AG04450 (cell line): ENCODE measurements around the gene PIP5K1B. TPM values are rescaled to one million over a fixed set of nuclear protein-coding genes. Genes with fewer than 3 reads are reported as not detected.

Experiments
- CTCF ChIA-PET: fragments of 300-600, 350-600 bp; formaldehyde crosslinking; extraction: SDS; loops from one replicate; lab custom pipeline; 2022; ENCODE audit warnings: antibody characterized with exemption, inconsistent platforms; lab: Charles Lee
- POLR2A ChIA-PET: fragments of 350-600 bp; formaldehyde crosslinking; extraction: SDS; loops from one replicate; lab custom pipeline; 2021; ENCODE audit warnings: antibody characterized with exemption, inconsistent platforms; lab: Yijun Ruan, JAX
- DNase-seq: peaks from one replicate; pipeline ENCODE4 v3.0.0-alpha.2; 2011; ENCODE audit warnings: low read depth, low spot score
- H3K27ac ChIP-seq: one replicate; pipeline ENCODE4 v1.5.1; 2012; ENCODE audit warnings: low read depth, low read length, control low read depth
- H3K27me3 ChIP-seq: one replicate; pipeline ENCODE4 v1.6.0; 2012; ENCODE audit warnings: low read length; ENCODE audit not compliant: control insufficient read depth, insufficient read depth
- H3K4me3 ChIP-seq: 2 replicates; pipeline ENCODE4 v1.5.1; 2011; ENCODE audit warnings: mild to moderate bottlenecking, low read depth, low read length, control low read depth
- H3K9me3 ChIP-seq: 2 replicates; pipeline ENCODE4 v1.5.1; 2012; ENCODE audit warnings: low read length; ENCODE audit not compliant: control insufficient read depth, insufficient read depth
- polyA plus RNA-seq: library from polyadenylated mRNA; depleted of rRNA; stranded (reverse); fragments of >200 nt; gene quantifications from 2 replicates; pipeline ENCODE4 v1.2.3, GENCODE V29; 2011
- TF ChIP-seq, protein P1 (sequence below): IDR thresholded peaks from 2 replicates; pipeline ENCODE4 v1.5.1; 2011; ENCODE audit warnings: low read depth, low read length, control low read depth, inconsistent platforms

Gene PIP5K1B
- polyA plus RNA-seq, 1 experiment: not detected

DNA sequence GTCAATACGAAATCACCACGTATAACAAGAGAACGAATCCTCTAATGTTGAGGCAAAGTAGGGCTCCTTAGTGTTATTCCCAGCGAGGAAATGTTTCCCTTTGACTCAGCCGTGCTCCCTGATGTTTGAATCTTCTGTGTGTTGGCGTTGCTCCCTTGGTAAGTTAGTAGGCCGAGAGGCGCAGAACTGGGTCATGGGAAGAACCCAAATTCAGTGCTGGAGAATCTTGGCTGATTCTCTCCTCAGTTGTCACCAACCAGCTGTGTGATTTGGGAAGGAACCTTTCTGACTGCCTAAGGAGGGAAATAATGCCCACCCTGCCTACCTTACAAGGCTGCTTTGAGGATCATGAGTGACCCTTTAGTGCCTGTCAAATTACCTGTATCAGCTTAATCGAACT, 286.4 kb downstream of the PIP5K1B start:
- Histone ChIP-seq H3K9me3 (no peaks in the 10 kb centered on the region), H3K4me3 (no peak overlapping the region), H3K27ac (no peak overlapping the region), H3K27me3 (no peaks in the 10 kb centered on the region)
- ChIA-PET POLR2A (no interaction called here), CTCF (no interaction called here)
- TF ChIP-seq, protein P1, sequence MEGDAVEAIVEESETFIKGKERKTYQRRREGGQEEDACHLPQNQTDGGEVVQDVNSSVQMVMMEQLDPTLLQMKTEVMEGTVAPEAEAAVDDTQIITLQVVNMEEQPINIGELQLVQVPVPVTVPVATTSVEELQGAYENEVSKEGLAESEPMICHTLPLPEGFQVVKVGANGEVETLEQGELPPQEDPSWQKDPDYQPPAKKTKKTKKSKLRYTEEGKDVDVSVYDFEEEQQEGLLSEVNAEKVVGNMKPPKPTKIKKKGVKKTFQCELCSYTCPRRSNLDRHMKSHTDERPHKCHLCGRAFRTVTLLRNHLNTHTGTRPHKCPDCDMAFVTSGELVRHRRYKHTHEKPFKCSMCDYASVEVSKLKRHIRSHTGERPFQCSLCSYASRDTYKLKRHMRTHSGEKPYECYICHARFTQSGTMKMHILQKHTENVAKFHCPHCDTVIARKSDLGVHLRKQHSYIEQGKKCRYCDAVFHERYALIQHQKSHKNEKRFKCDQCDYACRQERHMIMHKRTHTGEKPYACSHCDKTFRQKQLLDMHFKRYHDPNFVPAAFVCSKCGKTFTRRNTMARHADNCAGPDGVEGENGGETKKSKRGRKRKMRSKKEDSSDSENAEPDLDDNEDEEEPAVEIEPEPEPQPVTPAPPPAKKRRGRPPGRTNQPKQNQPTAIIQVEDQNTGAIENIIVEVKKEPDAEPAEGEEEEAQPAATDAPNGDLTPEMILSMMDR: no peak
- no peak for DNase-seq

DNA sequence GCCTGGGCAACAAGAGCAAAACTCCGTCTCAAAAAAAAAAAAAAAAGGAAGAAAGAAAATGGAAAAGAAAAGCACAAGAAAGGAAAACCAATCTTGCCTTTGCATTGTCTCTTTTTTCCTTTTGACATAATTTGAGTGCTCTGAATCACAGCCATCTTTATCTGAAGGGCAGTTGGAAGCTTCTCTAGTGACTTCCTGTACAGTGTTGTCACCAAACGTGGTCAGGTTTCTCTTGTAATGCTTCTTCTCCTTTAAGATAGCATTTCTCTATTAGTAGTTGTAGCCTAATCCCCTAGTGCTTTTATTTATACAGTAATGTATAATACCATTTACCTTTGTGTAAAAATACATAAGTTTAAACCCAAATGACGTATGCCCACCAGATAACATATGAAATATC, 290.7 kb downstream of the PIP5K1B start:
- peaks cover 6% of the 10 kb centered on the region for H3K27me3 ChIP-seq
- POLR2A ChIA-PET: no interaction called here
- H3K27ac ChIP-seq: no peak overlapping the region
- DNase-seq: no peak
- TF ChIP-seq, protein P1: no peak
- H3K4me3 ChIP-seq: no peak overlapping the region
- no peaks in the 10 kb centered on the region for H3K9me3 ChIP-seq
- CTCF ChIA-PET: interaction anchor here (0.9 kb wide), 1 partner anchor 412 kb away, joined by 3 read pairs; no protein-coding TSS in a partner anchor

DNA sequence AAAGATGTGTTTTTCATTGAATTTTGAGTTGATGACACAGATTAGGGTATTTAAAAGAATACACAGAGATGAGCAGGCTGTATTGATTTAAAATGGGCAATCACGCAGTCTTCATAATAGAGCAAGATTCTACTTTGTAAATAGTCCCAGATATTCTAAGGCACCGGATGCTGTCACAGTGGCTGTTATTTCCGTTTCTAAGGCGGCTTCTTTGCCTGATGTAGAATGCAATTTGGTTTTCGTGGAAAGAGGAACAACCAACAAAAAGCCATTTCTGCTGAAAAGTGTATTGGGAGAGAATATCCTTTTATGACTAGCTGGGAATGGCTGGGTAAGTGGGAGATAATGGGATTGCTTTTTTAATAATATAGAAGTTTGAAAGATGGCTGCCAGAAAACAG, 291.4 kb downstream of the PIP5K1B start:
- Histone ChIP-seq H3K27me3 (peaks cover 6% of the 10 kb centered on the region), H3K4me3 (no peak overlapping the region), H3K9me3 (no peaks in the 10 kb centered on the region), H3K27ac (no peak overlapping the region)
- POLR2A ChIA-PET: no interaction called here
- CTCF ChIA-PET: interaction anchor here (0.5 to 0.9 kb wide), 2 partner anchors 101 to 413 kb away, joined by 3 read pairs; no protein-coding TSS in a partner anchor
- DNase-seq: no peak
- TF ChIP-seq, protein P1: no peak

DNA sequence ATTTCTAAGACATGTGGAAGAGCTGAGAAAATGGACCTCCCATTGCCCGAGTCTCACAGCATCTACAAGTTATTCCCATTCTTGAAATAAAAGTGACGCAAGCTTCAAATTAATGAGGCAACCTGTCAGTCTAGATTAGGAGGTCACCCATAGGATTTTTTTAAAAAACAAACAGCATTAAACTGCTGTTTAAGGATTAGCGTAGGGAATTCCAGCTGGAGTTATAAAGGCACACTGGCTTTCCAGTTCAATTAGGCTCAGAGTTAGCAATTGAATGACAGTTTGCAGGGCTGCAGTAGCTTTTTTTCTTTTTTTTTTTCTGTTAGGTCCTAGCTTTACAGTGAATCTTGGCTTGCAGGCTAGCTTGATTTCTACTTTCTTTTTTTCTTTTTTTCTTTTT, 292.6 kb downstream of the PIP5K1B start:
- POLR2A ChIA-PET: no interaction called here
- H3K9me3 ChIP-seq: no peaks in the 10 kb centered on the region
- CTCF ChIA-PET: interaction anchor here (0.6 to 1.4 kb wide), 5 partner anchors 17 to 414 kb away, joined by 3 to 6 read pairs (median 3); no protein-coding TSS in a partner anchor
- H3K27ac ChIP-seq: no peak overlapping the region
- peaks cover 6% of the 10 kb centered on the region for H3K27me3 ChIP-seq
- no peak for DNase-seq
- TF ChIP-seq, protein P1: no peak
- no peak overlapping the region for H3K4me3 ChIP-seq

DNA sequence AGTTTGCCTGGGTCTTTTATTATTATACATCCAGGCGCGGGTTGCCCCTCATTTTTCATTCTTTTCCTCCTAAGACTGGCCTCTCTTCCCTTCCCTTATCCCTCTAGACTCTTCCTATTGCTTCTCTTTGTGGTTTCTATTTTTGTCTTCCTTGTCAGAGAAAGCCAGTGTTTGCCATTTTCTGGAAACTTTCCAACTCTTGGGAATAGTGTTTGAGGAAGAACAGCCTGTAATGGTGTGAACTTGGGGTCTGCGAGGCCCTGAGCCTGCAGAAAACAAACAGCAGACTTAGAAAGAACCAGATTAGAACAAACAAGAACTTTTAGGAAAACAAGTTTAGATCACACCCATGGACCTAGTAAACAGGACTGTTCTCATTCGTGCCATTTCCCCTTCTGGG, 293.3 kb downstream of the PIP5K1B start:
- Histone ChIP-seq H3K4me3 (no peak overlapping the region), H3K27ac (no peak overlapping the region), H3K9me3 (no peaks in the 10 kb centered on the region), H3K27me3 (peaks cover 6% of the 10 kb centered on the region)
- DNase-seq: no peak
- POLR2A ChIA-PET: no interaction called here
- TF ChIP-seq, protein P1: no peak
- CTCF ChIA-PET: interaction anchor here (1.0 to 1.4 kb wide), 3 partner anchors 18 to 413 kb away, joined by 3 to 4 read pairs (median 3); no protein-coding TSS in a partner anchor
